Right lung (tissue), 10 donors: ENCODE measurements around the gene PIWIL4. TPM values are rescaled to one million over a fixed set of nuclear protein-coding genes. Genes with fewer than 3 reads are reported as not detected.

ENCODE experiments used
- DNase-seq, 2 donors: peaks; one replicate each; pipeline ENCODE4 v3.0.0-alpha.2; 2013
- long read RNA-seq, 8 donors: transcript quantifications; one replicate each; lab custom pipeline, GENCODE V29; 2026
- polyA plus RNA-seq, 5 donors: library from polyadenylated mRNA; unstranded; fragments of 120-200 nt; gene quantifications; one replicate each; pipeline versions ENCODE4 v1.2.1 to v1.2.3, GENCODE V29; 2013; ENCODE audit warnings: inconsistent platforms in 1 of 5, low replicate concordance in 1 of 5; ENCODE audit not compliant: insufficient read length in 5 of 5, insufficient read depth in 1 of 5

Gene PIWIL4
- polyA plus RNA-seq, result 1 to 10 TPM; 6.2 to 8.3 (median 6.6) TPM
- long read RNA-seq, donor 1, result 0 reads
- long read RNA-seq, donor 2, result 0 reads
- long read RNA-seq, donor 3, result 0 reads
- long read RNA-seq, donor 4, result 0 reads
- long read RNA-seq, donor 5, result 0 reads
- long read RNA-seq, donor 6, result 0 reads
- long read RNA-seq, donor 7, result 0 reads
- long read RNA-seq, donor 8, result 0 reads

GRCh38 chr11:94567181-94567670 is at the start of gene PIWIL4:
TSS of gene PIWIL4 (plus strand) at chr11:94567368. CDS start at chr11:94567519, 151 bp downstream.
- DNase-seq, result no peak

DNA sequence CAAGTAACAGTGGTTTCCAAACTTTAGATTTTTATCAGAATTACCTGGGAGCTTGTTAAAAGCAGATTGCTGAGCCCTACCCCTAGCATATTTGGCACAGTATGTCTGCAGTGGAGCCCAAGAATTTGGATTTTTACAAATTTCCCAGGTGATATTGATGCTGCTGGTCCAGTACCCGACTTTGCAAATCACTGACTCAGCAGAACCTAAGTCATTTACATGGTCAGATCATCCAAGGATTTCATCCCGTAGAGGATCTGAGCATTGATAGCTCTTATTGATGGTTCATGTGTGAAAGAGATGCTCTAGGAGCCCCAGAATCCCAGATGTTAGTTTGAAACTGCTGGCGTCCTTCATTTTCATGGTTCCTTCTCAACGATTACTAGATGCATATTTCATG is 48.9 kb upstream of the PIWIL4 start:
- DNase-seq, result no peak

- DNase-seq, result no peak
Observed at GRCh38 chr11:94519478-94520084, 47.6 kb upstream of the PIWIL4 start.

DNA sequence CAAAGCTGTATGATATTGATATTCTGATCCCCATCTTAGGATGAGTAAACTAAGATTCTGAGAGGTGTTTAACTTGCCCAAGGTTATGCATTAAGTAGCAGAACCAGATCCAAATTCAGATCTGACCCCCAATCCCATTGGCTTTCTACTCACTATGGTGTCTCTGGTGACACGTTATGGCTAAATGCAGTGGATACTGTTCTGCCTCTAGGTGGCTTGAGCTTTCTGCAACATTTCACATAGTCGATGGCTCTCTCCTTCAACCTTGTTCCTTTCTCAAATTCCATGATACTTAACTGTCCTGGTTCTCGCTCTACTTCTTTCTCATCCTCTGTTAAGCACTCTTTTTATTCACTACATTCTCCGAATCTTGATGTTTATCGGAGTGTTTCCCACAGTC is 45.5 kb upstream of the PIWIL4 start:
- no peak for DNase-seq

DNA sequence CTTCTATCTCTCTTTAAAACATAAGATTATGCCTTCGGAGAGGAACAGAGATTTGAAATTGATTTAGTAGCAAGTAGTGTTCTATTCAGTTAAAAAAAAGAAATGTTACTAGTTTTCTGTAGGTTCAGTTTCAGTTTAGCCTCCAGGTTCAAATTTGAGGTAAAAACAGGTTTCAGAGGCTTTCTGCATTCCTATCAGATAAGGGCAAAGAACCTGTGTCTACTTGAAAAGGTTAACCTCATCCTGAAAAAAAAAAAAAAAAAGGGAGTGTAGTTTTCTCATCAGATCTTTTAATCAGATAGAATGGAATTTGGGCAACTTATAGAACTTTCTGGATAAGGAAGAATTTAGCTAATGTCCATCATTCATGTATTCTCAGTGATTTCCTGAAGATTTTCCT is 42.8 kb upstream of the PIWIL4 start:
- DNase-seq, result no peak

DNA sequence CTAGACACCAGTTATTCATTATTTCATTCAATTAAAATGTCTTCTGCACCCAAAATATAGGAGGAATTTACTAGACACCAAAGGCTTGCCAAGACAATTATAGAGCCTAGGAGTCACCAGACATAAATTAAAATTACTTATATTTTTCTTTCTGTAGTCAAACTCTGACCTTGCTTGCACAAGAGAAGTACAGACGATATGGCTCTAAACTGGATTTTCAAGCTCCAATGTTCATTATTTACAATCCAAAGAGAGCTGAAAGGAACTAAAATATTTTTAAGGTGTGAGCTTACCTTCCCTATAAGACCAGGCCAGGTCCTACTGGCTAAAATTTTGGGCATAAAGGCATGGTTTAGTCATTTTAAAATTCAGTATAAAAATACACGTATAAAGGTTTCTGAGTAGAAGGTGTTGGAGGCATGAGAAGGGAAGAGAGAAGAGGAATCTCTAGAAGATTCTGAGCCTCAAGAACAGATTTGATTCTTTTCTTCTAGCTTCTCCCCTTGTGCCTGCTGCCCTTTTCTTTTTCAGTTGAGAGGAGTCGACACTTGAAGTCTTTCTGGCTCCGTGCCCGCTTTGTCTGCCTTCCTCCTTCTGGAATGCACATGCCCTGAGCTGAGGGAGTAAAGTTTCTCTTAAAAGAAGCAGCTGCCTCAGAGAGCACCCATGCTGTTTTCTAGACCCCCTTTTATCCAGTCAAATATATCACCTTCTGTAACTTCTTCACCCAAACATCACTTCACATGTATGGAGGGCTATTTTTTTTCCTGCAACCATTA is 41.4 kb upstream of the PIWIL4 start:
- DNase-seq, result peak in 1 of 2 donors; percentile 45

DNA sequence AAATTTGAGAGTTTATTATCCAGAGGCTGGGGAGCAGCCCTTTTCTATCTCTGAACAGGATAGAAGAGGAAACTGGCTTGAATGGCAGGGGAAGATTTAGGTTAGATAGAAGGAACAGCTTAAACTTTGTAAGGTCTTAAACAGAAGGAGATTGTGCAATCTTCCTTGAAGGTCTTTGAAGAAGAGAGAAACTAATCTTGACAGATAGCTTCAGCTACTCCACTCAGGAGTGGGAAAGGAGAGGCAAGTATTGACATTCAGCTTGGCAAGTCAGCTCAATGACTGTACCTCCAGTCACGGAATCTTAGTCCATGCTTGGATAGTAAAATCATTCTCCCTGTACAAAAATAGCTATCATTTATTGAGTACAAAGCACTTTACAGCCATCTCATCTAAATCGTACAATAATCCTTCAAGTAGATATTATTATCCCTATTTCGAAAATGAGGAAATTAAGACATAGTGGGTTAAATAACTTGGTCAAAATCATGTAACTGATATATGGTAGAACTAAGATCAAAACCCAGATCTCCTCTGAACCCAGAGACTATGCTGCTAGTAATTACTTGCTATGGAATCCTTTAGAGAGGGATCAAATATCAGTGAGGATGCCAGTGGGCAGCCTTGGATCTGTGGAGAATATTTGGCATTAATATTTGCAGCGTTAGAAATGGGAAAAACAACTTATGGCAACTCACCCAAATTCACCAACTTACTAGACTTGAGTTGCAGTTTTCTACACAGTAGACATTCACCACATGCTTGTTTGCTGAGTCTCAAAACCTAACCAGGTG is 40.3 kb upstream of the PIWIL4 start:
- no peak for DNase-seq

- no peak for DNase-seq
Observed at GRCh38 chr11:94528551-94528950, 38.6 kb upstream of the PIWIL4 start.

DNA sequence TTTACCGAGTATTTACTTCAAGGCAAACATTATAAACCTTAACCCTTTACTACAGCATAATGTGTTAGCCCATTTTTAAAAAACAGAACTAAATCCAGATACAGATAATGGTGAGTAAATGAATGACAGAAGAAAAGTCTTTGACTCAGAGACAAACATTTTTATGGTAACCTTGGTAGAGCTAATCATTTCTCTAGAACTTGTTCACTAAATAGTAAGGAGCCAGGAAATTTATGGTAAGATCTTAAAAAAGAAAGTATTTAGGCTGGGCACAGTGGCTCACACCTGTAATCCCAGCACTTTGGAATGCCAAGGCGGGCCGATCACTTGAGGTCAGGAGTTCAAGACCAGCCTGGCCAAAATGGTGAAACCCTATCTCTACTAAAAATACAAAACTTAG is 35.0 kb upstream of the PIWIL4 start:
- DNase-seq, result no peak

GRCh38 chr11:94533206-94533605 is 34.0 kb upstream of the PIWIL4 start:
- DNase-seq, result no peak

GRCh38 chr11:94533696-94534630 is 33.2 kb upstream of the PIWIL4 start:
- no peak for DNase-seq

- no peak for DNase-seq
Observed at GRCh38 chr11:94536386-94536785, 30.8 kb upstream of the PIWIL4 start.

GRCh38 chr11:94537031-94537600 is 30.1 kb upstream of the PIWIL4 start:
- DNase-seq, result peak in 1 of 2 donors; percentile 29

DNA sequence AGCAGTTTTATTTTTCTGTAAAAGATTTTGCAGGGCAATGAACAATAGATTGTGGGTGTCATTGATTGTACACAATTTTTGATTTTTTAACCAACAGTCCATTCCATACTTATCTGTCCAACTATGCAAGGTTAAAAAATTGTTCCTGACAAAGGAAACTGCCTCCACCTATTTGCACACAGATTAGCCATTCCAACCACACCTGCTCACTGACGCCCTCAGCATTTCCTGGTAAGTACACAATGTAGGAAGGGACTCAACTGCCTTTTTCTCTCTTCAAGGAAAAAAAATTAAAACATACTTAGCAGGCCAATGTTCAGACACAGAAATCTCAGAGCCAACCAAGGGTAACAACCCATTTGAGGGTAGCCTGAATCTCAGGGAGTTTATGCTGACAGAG is 27.7 kb upstream of the PIWIL4 start:
- no peak for DNase-seq

DNA sequence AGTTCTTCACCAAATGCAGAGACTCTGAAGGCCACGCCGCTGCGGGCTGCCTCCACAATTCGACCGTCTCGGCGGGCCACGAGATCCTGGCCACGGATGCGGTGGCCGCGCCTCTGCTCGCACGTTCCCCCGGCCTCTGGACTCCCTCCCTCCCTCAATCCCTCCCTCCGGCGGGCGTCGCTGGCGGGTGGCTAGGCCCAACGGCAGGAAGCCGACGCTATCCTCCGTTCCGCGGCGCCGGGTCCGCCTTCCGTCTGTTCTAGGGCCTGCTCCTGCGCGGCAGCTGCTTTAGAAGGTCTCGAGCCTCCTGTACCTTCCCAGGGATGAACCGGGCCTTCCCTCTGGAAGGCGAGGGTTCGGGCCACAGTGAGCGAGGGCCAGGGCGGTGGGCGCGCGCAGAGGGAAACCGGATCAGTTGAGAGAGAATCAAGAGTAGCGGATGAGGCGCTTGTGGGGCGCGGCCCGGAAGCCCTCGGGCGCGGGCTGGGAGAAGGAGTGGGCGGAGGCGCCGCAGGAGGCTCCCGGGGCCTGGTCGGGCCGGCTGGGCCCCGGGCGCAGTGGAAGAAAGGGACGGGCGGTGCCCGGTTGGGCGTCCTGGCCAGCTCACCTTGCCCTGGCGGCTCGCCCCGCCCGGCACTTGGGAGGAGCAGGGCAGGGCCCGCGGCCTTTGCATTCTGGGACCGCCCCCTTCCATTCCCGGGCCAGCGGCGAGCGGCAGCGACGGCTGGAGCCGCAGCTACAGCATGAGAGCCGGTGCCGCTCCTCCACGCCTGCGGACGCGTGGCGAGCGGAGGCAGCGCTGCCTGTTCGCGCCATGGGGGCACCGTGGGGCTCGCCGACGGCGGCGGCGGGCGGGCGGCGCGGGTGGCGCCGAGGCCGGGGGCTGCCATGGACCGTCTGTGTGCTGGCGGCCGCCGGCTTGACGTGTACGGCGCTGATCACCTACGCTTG is 23.2 kb upstream of the PIWIL4 start, which contains the start of gene FUT4:
TSS of gene FUT4 (plus strand) at position 227 of the 951 bp plus-strand sequence. CDS start at position 440, 213 bp downstream.
- DNase-seq, result peak; percentile 82 to 86

GRCh38 chr11:94544646-94545263 is 22.4 kb upstream of the PIWIL4 start:
- peak in 1 of 2 donors; percentile 32 for DNase-seq

GRCh38 chr11:94545264-94546161 is 21.7 kb upstream of the PIWIL4 start:
- DNase-seq, result no peak

DNA sequence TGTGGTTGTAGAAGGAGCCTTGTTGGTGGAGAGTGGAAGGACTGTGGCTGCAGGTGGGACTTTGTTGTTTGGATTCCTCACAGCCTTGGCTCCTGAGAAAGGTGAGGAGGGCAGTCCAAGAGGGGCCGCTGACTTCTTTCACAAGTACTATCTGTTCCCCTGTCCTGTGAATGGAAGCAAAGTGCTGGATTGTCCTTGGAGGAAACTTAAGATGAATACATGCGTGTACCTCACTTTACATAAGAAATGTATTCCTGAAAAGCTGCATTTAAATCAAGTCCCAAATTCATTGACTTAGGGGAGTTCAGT is 21.1 kb upstream of the PIWIL4 start:
- no peak for DNase-seq
